ENCODE data around the gene ZNF462.

ZNF462 gene

DNA sequence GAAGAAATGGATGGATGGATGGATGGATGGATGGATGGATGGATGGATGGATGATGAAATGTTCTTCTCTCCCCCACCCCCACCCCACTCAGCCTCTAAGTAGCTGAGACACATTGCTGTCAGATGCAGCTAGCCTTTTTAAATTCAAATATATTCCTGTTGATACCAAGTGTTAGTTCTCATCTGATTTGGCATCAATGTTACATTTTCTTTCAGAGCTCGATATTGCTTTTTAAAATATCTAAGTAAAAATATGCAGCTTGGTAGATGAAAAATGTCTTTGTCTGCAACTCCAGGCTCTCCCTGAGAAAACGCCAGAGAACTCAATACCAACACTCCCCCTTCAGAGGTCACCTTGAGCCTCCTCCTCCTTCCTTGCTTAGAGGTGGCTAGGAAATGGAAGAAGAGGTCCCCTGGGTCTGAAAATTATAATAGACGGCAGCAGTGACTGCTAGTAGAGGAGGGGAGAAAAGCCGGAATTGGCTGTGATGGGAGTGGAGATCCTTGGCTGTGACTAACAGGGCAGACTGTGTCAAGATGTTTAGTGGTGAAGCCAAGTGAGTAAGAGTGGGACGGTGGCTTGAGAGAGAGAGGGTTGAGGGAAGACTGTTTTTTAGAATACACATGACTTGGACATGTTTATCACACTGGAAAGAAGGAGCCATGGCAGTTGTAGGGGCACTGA, 156.0 kb downstream of the ZNF462 start:
- no peak for FAIRE-seq

DNA sequence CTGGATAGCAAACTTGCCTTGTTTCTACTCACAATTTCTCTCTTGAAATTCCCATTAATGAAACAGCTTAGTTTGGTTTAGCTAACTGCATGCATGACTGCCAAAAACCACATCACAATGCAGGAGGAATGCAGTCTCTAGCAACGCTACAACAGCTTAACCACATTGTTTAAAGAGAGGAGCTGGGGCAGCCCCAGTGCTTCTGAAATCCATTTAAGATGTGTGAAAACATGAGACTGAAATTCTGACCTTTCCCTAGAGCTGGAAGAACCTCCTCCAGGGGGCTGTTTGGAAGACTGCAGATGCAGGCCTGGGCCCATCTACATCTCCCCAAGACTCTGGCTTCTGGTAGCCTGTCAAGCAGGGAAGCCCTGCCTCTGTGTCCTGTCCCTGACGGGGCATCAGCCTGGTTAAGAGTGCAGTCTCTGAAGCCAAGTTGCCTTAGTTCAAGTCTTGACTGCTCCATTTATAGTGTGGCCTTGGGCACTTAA, 157.1 kb downstream of the ZNF462 start:
- FAIRE-seq = no peak

DNA sequence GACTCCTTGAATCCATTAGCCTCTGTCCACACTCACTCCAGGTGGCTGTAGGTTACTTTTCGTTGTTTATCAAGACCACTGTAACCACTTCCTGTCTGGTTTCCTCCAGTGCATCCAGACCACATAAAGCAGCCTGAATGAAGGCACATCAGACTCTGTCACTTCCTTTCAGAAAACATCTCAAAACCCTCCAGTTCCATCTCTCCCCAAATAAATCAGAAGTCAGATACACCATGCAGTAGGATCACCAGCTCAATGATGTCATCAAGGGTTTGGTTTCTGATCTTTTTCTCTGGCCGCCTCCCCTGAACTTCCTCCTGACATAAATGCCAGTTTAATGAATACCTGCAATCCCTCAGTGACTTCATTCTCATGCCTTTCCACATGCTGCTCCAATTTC, 161.2 kb downstream of the ZNF462 start:
- no peak for FAIRE-seq

DNA sequence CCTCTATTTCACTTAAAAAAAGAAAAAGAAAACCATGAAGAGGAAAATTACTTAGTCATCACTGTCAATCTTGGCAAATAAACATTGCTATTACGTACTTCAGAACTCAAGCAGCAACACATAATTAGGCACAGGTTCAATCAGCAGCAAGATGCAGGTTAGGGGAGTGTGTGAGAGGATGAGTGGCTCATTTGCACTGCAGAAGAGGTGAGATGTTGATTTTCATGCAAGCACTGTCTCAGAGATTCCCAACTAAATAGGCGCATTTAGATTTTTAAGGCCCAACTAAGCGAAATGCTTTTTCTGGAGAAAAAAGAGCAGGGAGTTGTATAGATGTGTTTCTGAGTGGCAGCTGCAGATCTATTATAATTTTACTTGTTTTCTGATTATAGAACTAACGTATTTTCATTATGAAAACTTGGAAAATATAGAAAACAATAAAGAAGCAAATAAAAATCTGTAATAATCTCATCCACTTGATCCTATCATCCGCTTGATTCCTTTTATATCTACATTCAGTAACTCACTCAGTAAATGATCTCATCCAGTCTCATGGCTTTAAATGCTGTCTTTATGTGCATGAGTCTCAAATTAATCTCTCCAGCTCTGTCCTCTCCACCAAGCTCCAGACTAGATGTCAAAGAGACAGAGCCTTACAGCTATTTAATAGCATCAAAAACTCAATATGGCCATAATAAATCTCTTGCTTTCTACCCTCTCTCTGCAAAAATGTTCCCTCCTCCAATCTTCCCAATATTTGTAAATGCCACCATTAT, 162.5 kb downstream of the ZNF462 start:
- no peak for FAIRE-seq

DNA sequence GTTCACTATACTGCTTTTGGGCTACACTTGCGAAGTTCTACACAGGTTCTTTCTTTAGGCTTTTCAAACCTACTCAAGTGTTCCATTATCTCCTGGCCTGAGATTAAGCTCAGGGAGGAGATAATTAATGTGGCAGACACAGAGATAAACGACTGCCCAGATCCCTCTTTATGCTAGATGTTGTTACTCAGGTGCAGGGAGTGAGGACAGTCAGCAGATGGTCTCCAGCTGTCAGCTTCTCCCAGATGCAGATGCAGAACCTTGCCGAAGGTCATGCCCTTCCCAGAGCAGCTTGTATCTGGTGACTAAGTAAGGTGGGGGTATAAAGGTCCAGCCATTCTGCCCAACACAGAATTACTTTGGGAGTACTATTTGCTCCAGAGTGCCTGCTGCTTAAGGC, 166.2 kb downstream of the ZNF462 start:
- no peak for FAIRE-seq

DNA sequence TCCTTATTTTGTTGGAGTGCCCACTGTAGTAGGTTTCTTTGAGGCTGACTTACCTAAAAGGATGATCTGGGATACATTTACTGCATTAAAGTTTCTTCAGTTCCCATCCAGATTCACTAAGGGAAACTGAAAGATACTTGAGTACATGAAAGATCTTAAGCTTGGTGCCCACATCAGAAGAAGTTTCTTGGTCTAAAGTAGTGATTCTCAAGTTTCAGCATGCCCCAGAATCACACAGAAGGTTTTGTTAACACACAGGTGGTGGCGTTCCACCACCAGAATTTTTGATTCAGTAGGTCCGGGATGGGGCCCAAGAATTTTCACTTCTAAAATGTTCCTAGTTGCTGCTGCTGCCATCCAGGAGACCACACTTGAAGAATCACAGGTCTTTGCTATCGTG, 171.0 kb downstream of the ZNF462 start:
- FAIRE-seq = no peak

DNA sequence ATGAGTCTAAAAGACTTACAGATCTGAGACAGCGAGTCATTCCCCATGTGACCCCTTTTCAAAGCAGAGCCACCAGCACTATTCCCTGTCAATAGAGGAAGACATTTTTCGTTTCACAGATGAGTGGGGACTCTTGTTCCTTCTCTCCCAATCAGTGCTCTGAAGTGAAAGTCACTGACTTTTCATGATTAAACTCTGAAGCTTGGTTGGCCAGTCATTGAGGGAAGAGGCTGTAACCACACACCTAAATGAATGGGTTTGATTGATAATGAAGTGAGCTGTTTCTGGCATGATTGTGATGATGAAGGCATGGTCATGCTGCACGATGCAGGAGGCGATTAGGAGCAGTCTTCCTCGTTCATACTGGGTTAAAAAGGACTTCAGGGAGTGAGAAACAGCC, 171.9 kb downstream of the ZNF462 start:
- FAIRE-seq = no peak

DNA sequence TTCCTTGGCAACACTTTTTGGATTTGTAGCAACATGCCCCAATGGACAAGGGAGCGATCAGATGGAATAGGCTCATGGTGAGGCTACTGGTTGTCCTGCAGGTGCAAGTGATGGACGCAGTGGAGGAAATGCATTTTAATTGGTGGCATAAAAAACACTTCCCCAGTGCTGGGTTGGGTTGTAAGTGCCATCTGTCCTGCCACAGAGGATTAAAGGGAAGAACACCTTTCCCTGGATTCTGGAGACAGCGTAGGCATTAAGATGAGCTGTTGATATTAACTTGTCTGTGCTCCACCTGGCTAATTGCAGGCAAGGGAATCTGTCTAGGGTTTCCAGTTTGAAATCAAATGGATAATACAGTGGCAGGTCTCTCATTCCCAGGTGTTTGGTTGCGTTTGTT, 173.4 kb downstream of the ZNF462 start:
- FAIRE-seq = no peak

DNA sequence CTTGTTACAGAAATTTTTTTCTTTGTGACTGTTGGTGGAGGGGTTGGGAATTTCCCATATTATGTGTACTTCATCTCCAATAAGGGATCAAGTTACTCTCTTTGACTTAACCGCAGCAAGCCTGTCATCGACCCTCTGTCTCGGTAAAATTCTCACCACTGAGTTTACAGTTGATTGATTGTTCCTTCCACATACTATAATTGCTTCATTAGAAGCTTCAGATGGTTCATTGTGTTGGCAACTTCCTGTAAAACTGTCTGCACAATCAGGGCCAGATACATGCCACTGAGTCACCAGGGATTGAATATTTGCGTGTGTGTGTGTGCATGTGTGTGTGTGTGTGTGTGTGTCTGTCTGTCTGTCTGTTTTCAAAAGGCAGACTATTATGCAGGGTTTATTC, 176.6 kb downstream of the ZNF462 start:
- FAIRE-seq = no peak

DNA sequence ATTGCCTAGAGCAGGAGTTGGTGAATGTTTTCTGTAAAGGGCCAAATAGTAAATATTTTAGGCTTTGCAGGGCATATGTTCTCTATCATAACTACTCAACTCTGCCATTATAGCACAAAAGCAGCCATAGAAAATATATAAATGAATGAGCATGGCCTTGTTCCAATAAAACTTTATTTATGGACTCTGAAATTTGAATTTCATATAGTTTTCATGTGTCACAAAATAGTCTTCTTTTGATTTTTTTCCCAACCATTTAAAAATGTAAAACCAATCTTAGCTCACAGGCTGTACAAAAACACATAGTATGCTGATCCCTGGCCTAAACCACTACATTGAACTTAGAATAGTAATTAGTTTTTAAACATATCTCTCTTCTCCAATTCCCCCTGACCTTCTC, 179.6 kb downstream of the ZNF462 start:
- no peak for FAIRE-seq

DNA sequence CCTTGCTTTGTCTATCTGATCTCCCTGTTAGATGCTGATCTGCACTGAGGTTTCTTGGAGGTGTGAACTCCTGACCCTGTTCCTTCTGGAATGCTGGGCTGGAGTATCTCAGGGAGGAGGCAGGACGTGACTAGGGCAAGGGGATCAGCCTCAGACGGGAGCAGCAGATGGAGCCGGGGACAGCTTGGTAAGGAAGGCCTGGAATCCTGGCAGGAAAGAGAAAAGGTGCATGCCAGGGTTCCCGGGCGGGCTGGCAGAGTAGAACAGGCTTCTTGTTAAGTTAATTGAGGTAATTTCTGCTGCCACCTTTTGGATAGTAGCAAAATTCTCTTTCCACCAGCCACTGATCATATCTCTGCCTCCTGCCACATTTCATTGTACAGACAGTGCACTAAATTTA, 180.9 kb downstream of the ZNF462 start:
- FAIRE-seq = no peak

DNA sequence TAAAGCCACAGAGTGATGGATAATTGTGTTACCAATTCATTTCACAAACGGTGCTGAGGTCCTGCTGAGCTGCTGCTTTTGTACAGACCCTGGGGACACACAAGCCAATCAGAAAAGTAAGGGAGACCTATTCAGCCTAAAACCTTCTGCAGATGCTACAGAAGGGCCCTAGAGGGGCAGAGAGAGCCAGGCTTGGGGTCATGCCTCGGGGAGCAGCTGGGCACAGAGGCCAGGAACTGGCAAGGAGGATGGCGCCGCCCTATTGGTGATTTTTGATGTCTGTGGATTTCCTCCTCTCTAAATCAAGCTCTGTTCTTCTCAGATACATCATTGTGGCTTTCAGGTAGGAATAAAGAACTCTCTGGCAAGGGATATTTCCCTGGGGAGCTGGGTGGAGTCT, 181.9 kb downstream of the ZNF462 start:
- FAIRE-seq = no peak

DNA sequence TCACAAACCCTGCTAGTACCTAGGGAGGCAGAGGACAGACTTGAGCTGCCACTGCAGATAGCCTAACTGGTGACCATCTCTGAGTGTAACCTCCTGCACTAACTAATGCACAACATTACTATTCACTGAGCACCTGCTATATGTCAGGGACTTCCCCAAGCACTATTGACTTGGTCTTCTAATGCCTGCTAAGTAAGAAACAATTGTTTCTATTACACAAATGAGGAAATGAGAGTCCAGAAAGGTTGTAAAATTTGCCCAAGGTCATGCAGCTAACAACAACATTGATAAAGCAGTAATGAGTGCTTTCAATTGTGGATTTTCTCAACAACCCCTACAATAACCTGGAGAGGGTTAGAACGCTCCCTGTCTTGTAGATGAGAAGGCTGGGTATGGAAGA, 183.7 kb downstream of the ZNF462 start:
- FAIRE-seq = no peak

DNA sequence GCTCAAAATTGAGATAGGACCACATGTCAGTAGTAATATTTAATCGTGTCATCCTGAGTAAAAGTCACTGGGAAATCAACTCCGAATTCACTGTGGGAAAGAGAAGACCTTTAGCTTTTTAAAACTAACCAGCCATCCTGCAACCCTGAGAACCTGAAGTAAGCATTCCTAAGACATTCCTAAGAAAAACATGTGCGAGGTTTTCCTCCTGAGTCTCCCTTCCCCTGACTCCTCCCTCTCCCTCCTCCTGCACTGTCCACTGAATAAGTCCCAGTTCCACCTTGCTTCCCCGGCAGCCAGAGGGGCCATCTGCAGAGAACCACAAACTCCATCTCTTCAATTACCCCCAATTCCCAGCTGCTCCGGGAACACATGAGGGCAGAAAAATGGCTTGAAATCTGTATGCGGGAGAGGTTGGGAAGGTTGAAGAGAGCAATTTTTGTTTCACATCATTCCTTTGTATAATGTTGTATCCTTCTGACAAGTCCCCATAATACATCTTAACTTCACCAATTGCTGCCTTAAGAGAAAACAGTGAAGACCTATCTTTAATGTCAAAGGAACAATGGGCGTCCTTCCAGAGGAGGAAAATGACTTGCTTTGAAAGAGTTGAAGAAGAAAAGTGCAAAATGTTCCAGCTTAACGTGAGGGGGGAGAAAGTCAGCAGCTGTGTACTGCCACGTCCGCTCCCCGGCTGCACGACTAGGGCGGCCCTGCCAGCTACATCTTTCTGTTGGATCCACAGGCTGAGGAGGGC, 186.3 kb downstream of the ZNF462 start:
- FAIRE-seq = no peak

DNA sequence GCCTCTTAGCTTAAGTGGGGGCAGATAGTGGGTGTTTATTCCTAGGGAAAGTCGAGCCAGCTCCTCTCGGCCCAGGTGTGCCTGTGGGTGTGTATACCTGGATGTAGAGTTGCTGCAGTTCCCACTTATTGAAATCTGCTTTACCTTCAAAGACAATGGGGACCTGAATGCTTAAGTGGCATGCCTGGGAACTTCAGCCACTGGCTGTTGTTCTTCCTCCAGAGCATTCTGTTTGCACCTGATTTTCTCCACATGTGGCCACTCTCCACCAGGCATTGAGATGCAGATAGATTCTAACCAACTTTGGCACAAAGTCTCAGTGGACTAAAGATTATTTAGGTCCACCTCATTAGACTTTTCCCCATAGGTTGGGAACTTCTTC, 186.8 kb downstream of the ZNF462 start:
- no peak for FAIRE-seq

DNA sequence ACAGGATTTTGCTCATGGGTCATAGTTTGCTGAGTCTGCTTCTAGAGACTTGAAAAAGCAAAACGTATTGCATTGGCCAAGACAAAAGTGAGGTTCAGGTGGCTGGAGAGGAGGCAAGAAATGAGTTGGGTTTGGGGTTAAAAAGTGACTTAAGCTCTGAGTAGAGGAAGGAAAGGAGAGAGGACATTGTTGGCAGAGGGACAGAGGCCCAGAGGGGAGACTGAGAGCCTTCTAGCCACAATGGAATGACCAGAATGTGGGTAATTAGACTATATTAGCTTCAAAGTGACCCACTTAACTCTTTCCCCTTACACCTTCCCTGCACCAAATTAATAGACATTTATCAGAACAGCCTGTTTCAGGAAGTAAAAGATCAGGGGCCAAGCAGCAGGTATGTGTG, 188.4 kb downstream of the ZNF462 start:
- no peak for FAIRE-seq

DNA sequence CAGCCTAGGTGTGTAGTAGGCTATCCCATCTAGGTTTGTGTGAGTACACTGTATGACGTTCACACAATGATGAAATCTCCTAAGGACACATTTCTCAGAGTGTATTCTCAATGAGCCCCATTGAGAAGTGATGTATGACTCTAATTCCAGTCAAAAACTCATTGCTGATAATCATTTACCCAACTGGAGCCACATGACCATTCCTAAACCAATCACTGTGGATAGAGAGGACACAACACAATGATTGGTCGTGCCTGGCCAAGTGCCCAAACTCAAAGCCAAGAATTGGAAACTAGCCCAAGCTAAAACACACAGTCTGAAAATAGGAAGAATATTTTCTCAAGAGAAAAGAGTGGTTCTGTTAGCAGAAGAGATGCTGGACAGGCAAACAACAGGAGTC, 191.2 kb downstream of the ZNF462 start:
- FAIRE-seq = no peak

DNA sequence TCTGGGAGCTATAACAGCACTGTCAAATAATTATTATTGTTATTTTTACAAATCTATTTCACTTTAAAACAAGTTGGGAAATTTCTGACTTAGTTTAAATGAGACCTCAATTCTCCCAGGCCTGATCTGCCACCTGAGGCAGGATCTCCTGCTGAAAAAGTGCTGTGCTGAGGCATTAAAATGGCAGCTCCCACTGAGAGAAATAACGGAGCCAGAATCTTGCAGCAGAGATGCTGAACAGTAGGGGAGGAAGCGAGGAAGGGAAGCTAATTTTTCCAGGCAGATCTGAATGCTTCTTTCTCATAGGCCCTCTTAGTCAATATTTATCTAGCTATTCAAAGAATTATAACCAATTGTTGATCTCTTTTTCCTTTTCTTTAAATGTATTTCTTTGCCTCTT, 196.3 kb downstream of the ZNF462 start:
- FAIRE-seq = no peak

DNA sequence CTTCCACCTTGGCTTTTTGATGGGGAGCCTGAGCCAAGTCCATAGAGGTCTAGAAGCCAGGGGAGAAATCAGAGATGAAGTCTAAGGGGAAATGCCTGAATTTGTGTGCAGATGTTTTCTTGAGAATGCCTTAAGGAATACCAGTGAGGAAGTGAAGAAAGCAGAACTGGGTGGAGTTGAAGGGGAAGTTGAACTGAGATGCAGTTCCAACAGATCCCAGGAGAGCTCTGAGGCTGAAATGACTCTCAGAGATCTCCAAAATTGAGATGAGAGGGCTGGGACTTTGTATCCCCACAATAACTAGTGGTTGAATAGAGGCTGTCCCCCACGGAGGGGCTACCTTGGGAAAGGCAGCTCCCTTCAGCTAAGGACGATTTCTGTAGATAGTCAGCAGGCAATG, 197.1 kb downstream of the ZNF462 start:
- FAIRE-seq = no peak

All from islet of Langerhans (tissue), 1 donor.